ENCODE results near the gene ST6GALNAC6.

ST6GALNAC6 gene

GRCh38 chr9:127925959-127926905 is 26.8 kb upstream of the ST6GALNAC6 start:
- H3K4me3 Mint-ChIP-seq: peak overlapping the region; percentile 75
- peaks cover 6% of the 10 kb centered on the region for H3K36me3 Mint-ChIP-seq
- ATAC-seq: no peak
- H3K27ac Mint-ChIP-seq: peak overlapping the region; percentile 5
- peaks cover 48% of the 10 kb centered on the region for H3K4me1 Mint-ChIP-seq
- H3K27me3 Mint-ChIP-seq: peaks cover 30% of the 10 kb centered on the region
- no peaks in the 10 kb centered on the region for H3K9me3 Mint-ChIP-seq

DNA sequence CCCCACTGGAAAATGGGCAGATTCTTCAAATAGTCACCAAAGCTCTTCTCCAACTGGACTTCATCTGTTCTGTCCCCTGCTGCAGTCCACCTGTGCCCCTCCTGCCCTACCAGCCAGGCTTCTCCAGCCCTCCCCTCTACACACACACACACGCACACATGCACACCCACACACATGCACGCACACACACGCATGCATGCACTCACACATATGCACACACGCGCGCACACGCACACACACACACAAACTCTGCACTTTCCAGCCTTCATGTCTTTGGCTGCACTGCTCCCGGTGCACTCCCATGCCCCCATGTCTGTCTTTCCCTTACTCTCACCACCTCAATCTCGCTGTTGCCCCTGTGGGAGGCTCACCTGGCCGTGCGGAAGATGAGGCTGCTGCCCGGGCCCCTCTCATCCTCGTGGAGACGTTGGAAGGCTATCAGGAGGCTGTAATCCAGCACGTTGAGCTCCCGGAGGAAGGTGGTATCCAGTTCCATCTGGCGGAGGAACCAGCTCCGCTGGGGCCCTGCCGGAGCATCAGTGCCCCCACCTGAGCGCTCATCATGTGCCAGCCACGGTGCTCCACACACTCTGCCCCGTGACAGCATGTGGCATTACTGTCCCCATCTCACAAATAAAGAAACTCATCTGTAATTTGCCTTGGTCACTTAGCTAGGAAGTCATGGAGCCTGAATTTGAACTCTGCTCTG is 25.5 kb upstream of the ST6GALNAC6 start:
- H3K9me3 Mint-ChIP-seq: no peaks in the 10 kb centered on the region
- H3K36me3 Mint-ChIP-seq: peaks cover 6% of the 10 kb centered on the region
- no peak overlapping the region for H3K27ac Mint-ChIP-seq
- H3K4me3 Mint-ChIP-seq: no peak overlapping the region
- H3K4me1 Mint-ChIP-seq: peaks cover 46% of the 10 kb centered on the region
- no peak for ATAC-seq
- peaks cover 30% of the 10 kb centered on the region for H3K27me3 Mint-ChIP-seq

GRCh38 chr9:127923771-127924170 is 24.4 kb upstream of the ST6GALNAC6 start:
- H3K9me3 Mint-ChIP-seq: no peaks in the 10 kb centered on the region
- H3K27ac Mint-ChIP-seq: no peak overlapping the region
- no peak overlapping the region for H3K4me3 Mint-ChIP-seq
- peaks cover 29% of the 10 kb centered on the region for H3K27me3 Mint-ChIP-seq
- no peak for ATAC-seq
- H3K4me1 Mint-ChIP-seq: peaks cover 49% of the 10 kb centered on the region
- peaks cover 13% of the 10 kb centered on the region for H3K36me3 Mint-ChIP-seq

DNA sequence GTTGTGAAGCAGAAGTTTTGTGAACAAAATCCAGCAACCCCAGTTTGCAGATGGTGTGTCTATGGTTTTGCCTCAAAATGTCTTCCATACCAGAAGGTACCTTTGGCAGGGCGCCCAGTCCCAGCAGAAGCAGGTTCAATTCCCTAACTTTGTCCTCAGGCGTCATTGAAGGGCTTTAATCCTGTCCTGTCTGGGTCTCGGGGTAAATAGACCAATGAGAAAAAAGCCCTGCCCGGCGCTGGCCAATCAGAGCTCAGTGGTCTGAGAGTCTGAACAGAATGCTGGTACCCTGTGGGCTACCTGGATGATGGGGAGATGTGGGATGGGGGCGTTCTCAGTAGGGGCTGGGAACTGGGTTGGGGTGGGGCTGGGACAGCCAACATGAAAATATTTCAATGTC is 23.6 kb upstream of the ST6GALNAC6 start:
- Mint-ChIP-seq H3K4me1 (peaks cover 56% of the 10 kb centered on the region), H3K4me3 (no peak overlapping the region), H3K36me3 (peaks cover 13% of the 10 kb centered on the region), H3K9me3 (no peaks in the 10 kb centered on the region), H3K27me3 (peaks cover 22% of the 10 kb centered on the region), H3K27ac (no peak overlapping the region)
- no peak for ATAC-seq

DNA sequence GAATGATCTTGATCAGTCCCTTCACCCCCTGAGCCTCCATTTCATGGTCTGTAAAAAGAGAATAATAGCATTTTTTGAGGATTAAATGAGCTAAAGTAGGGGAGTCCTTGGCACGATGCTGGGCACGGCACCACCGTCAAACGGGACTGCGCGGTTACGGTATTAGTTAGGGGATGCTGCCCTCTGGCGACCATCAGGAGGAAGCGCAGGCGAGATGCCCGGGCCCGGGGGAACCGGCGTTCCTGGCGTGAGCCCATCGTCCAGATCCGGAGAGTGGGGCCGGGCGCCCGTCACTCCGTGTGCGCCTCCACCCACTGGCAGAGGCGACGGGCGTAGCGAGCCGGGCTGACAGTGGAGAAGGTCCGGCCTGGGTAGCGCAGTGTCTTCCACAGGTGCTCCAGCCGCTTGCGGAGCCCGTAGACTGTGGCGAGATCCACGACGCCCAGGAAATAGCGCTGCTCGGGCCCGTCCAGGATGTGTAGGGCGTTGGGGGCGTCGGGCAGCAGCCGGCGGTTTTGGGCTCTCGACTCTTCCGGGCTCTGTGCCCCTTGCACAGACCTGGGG is 22.2 kb upstream of the ST6GALNAC6 start:
- ATAC-seq: peak; percentile 27
- Mint-ChIP-seq H3K4me3 (peak overlapping the region; percentile 48), H3K27ac (peak overlapping the region; percentile 31), H3K36me3 (peaks cover 13% of the 10 kb centered on the region), H3K27me3 (peaks cover 21% of the 10 kb centered on the region), H3K4me1 (peaks cover 59% of the 10 kb centered on the region), H3K9me3 (no peaks in the 10 kb centered on the region)

- peaks cover 14% of the 10 kb centered on the region for H3K27me3 Mint-ChIP-seq
- peaks cover 13% of the 10 kb centered on the region for H3K36me3 Mint-ChIP-seq
- H3K4me3 Mint-ChIP-seq: no peak overlapping the region
- peak overlapping the region; percentile 68 for H3K27ac Mint-ChIP-seq
- H3K9me3 Mint-ChIP-seq: no peaks in the 10 kb centered on the region
- no peak for ATAC-seq
- peaks cover 56% of the 10 kb centered on the region for H3K4me1 Mint-ChIP-seq
Observed at GRCh38 chr9:127920794-127921193, 21.4 kb upstream of the ST6GALNAC6 start.

GRCh38 chr9:127919253-127919815 is 19.9 kb upstream of the ST6GALNAC6 start:
- H3K27me3 Mint-ChIP-seq: peaks cover under 1% of the 10 kb centered on the region
- peaks cover 65% of the 10 kb centered on the region for H3K4me1 Mint-ChIP-seq
- no peak for ATAC-seq
- no peaks in the 10 kb centered on the region for H3K9me3 Mint-ChIP-seq
- peak overlapping the region; percentile 91 for H3K27ac Mint-ChIP-seq
- no peak overlapping the region for H3K4me3 Mint-ChIP-seq
- peaks cover 16% of the 10 kb centered on the region for H3K36me3 Mint-ChIP-seq

GRCh38 chr9:127918183-127919107 is 19.0 kb upstream of the ST6GALNAC6 start:
- no peak for ATAC-seq
- Mint-ChIP-seq H3K4me1 (peaks cover 72% of the 10 kb centered on the region), H3K27ac (peak overlapping the region; percentile 91), H3K4me3 (peak overlapping the region; percentile 92), H3K36me3 (peaks cover 23% of the 10 kb centered on the region), H3K27me3 (no peaks in the 10 kb centered on the region), H3K9me3 (no peaks in the 10 kb centered on the region)

- Mint-ChIP-seq H3K36me3 (peaks cover 31% of the 10 kb centered on the region), H3K9me3 (no peaks in the 10 kb centered on the region), H3K4me1 (peaks cover 77% of the 10 kb centered on the region), H3K27ac (peak overlapping the region; percentile 91), H3K27me3 (no peaks in the 10 kb centered on the region), H3K4me3 (peak overlapping the region; percentile 92)
- peak; percentile 79 for ATAC-seq
Observed at GRCh38 chr9:127917603-127918002, 18.2 kb upstream of the ST6GALNAC6 start.

GRCh38 chr9:127916720-127917581 is 17.5 kb upstream of the ST6GALNAC6 start, which contains the start of gene ST6GALNAC4:
Gene ST6GALNAC4 (minus strand): TSS chr9:127917041. CDS start chr9:127916419, 622 bp downstream.
- ATAC-seq: peak; percentile 94
- peaks cover 37% of the 10 kb centered on the region for H3K36me3 Mint-ChIP-seq
- H3K4me3 Mint-ChIP-seq: peak within 1 kb of the TSS; percentile 92
- no peaks in the 10 kb centered on the region for H3K27me3 Mint-ChIP-seq
- peak within 1 kb of the TSS; percentile 91 for H3K27ac Mint-ChIP-seq
- H3K4me1 Mint-ChIP-seq: peaks cover 80% of the 10 kb centered on the region
- H3K9me3 Mint-ChIP-seq: no peaks in the 10 kb centered on the region

- peaks cover 43% of the 10 kb centered on the region for H3K36me3 Mint-ChIP-seq
- peak overlapping the region; percentile 92 for H3K4me3 Mint-ChIP-seq
- H3K27ac Mint-ChIP-seq: peak overlapping the region; percentile 91
- no peaks in the 10 kb centered on the region for H3K9me3 Mint-ChIP-seq
- no peaks in the 10 kb centered on the region for H3K27me3 Mint-ChIP-seq
- peaks cover 80% of the 10 kb centered on the region for H3K4me1 Mint-ChIP-seq
- peak; percentile 56 for ATAC-seq
Observed at GRCh38 chr9:127915801-127916719, 16.7 kb upstream of the ST6GALNAC6 start.

DNA sequence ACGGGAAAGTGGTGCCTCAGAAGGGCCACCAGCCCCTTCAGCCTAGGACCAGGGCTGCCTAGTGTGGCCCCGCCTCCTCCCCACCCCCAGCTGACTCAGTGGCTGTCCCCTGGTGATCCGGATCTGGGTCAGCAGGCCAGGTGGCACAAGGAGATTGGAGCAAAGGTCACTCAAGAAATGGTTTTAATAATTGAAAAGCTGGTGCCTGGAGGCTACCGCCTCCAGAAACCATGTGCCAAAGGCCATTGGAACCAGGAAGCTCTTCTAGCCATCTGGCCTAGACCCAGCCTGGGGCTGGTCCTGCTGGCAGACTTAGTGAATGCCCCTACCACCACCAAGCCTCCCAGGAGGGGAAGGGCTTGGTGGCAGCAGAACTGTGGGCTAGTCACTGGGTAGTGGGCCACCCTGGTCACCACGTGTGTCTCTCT is 15.9 kb upstream of the ST6GALNAC6 start:
- H3K36me3 Mint-ChIP-seq: peaks cover 50% of the 10 kb centered on the region

More for the DNA sequence above, 15.9 kb upstream of the ST6GALNAC6 start:
- Mint-ChIP-seq H3K4me1 (peaks cover 82% of the 10 kb centered on the region), H3K27me3 (no peaks in the 10 kb centered on the region), H3K9me3 (no peaks in the 10 kb centered on the region), H3K27ac (peak overlapping the region; percentile 91), H3K4me3 (peak overlapping the region; percentile 92)
- peak; percentile 0 for ATAC-seq
